ENCODE measurements around the gene PRKAG3.

- TF ChIP-seq, protein P1, sequence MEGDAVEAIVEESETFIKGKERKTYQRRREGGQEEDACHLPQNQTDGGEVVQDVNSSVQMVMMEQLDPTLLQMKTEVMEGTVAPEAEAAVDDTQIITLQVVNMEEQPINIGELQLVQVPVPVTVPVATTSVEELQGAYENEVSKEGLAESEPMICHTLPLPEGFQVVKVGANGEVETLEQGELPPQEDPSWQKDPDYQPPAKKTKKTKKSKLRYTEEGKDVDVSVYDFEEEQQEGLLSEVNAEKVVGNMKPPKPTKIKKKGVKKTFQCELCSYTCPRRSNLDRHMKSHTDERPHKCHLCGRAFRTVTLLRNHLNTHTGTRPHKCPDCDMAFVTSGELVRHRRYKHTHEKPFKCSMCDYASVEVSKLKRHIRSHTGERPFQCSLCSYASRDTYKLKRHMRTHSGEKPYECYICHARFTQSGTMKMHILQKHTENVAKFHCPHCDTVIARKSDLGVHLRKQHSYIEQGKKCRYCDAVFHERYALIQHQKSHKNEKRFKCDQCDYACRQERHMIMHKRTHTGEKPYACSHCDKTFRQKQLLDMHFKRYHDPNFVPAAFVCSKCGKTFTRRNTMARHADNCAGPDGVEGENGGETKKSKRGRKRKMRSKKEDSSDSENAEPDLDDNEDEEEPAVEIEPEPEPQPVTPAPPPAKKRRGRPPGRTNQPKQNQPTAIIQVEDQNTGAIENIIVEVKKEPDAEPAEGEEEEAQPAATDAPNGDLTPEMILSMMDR (conservative IDR thresholded peaks at IDR 0.05; ENCODE audit: low read length) = no peak
- no peak for TF ChIP-seq EZH2phosphoT487 (IDR thresholded peaks at IDR 0.05; ENCODE audit: borderline replicate concordance, low read depth, low read length)
Measured at GRCh38 chr2:218870984-218871344, 39.4 kb upstream of the PRKAG3 start.
